Right hindlimb (tissue), 1 donor: Measurements from ENCODE around the gene AGBL4.

Experiments used
- DNase-seq: peaks from one replicate; pipeline ENCODE4 v3.0.0-alpha.2; 2018

AGBL4 gene

DNA sequence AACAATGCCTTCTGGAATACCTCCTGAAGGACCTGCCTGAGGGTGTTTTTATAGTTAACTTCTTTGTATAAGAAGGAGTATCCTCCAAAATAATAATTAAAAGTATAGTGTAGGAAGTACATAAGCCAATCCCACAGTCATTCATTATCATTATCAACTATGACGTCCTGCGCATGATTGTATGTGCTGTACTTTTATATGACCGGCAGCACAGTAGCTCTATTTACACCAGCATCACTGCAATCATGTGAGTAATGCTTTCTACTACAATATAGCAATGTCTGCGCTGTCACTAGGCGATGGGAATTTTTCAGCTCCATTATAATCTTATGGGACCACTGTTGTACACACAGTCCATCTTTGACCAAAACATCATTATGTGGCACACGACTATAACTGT is 1319.0 kb downstream of the AGBL4 start:
- no peak for DNase-seq

DNA sequence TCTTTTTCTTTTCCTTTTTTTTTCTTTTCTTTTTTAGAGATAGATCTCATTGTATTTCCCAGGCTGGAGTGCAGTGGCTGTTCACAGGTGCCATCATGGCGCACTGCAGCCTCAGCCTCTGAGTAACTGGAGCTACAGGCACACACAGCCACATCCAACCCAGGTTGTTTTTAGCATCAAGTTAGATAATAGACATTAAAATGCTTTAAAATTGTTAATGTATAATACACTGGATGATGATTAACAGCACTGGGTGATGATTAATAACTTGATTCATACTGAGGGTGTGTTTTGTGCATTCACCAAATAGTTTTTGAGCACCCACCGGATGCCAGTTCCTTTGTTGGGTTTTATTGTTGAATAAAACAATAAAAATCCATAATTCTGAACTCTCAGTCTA is 1322.3 kb downstream of the AGBL4 start:
- DNase-seq = no peak

DNA sequence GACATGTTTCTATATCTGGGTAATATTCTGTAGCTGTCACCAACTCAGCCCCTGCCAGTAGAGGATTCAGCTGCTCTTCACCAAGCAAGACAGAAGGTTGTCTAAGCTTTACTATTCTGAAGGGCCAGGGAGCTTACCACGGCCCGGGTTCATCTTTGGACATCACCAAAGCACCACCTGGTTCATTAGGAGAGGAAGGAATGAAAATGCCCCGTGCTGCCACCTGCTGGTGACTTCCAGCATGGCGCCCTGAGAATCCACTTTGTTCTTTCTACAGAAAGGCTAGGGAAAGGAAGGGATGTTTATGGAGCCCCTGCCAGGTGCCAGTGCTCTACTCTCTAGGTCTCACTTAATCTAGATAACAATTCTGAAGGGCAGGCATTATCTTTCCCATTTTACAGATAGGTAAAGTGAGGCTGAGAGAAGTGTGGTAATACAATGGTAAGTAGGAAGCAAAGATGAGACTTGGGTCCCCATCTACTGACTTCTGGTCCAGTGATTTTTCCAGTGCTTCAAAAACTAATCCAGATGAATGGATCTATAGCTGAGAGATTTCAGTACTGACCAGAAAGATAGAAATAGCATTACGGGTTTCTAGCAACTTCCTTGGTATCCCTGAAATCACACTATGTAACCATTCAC is 1326.6 kb downstream of the AGBL4 start:
- peak; percentile 48 for DNase-seq

DNA sequence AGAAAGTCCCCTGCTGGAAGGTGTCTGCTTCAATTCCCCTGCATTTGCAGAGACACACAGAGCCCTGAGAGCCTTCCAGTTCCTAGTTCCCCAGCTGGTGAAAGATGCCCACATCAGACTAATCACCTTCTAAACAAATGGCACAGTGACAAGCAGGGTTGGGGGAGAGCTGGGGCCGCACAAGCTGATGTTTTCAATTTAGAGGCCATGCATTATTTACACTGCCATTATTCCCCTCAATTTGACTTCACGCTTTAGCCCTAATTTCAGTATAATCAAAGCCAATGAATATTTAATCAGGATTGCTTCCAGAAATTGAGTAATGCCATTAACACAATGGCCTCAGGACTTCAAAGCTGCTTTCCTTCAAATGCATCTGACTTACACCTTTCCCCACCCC is 1328.6 kb downstream of the AGBL4 start:
- no peak for DNase-seq

DNA sequence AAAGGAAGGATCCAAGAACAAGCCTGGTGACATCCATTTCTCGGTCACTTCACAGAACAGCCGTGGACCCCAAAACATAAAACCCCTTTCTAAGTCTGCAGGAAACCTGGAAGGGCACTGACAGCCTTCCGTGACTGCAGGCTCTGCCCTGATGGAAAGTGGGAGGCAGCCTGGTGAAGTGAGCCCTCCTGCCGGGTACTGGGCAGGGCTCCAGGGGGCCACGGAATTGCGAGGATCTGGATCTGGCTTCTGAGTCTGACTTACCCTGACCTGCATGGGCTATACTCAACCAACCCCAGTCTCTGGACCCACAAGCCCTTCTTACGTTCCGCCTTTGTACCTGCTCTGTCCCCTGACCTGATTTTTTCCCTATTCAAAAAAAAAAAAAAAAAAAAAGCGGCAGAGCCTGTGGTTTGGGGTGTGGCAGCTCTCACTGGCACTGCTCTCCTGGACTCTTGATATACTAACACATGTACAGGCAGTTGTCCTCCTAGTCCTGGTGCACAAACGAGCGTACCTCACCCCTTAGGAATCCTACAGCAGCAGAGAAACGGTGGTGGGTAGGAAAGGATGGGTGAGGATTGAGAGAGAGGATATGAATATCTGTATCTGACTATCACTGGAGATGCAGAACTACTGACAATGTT is 1330.0 kb downstream of the AGBL4 start:
- DNase-seq = no peak

DNA sequence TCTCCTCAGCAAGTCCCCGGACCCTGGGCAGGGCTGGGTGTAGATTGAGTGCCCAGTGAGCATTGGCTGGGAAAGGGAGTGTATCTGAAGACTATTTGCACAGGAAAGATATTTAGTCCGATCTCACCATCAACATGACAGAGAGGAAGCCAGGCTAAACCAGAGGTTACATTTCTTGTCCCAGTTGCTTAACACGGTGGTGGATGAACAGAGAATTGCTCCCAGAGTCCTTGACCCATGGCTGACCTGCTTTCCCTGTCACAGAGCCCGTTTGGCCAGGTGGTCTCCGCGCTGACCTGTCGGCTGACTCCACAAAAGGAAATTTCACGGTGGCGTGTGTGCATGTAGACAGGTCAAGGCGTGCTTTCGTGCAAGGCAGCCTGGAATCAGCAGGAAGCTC is 1330.6 kb downstream of the AGBL4 start:
- DNase-seq = no peak

DNA sequence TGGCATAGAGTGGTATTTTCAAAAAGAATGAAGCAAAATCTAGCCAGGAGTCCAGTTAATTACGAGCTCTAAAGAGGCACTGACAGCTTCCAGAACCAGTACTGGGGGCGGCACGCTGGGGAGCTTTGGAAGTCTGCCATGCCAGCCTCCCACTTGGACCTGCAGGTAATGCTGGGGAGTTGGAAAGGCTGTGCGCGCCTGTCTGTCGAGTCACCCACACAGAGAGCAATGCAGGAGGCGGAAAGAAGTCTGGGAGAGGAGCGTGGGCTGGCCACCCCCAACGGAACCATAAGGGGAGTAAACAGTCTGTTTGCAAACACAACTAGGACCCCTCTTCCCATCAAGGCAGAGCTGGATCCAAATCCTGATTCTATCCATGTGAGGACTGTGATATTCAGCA is 1331.5 kb downstream of the AGBL4 start:
- no peak for DNase-seq

DNA sequence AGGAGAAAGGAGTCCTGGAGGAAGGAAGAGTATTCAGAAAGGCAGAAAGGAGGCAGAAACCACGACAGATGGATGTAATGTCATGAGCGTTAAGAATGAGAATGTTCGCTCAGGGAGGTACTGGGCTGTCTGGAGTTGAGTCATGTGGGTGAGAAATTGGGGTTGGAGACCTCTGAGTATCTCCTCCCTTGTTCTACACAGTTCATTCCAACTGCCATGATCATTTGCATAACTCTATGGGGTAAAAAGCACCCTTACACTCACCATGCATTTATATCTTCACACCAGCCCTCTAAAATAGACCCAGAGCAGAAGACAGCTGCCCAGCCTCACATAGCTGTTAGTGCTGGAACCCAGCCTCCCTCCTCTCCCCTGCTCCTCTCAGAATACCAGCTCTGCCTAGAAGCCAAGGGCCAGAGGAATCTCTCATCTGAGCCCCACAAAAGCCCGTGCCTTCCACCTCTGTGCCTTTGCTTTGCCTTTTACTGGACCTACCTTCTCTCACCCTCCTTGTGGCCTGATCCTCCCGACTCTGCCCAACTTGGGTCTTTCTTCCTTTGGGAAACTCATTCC is 1332.2 kb downstream of the AGBL4 start:
- DNase-seq = no peak

DNA sequence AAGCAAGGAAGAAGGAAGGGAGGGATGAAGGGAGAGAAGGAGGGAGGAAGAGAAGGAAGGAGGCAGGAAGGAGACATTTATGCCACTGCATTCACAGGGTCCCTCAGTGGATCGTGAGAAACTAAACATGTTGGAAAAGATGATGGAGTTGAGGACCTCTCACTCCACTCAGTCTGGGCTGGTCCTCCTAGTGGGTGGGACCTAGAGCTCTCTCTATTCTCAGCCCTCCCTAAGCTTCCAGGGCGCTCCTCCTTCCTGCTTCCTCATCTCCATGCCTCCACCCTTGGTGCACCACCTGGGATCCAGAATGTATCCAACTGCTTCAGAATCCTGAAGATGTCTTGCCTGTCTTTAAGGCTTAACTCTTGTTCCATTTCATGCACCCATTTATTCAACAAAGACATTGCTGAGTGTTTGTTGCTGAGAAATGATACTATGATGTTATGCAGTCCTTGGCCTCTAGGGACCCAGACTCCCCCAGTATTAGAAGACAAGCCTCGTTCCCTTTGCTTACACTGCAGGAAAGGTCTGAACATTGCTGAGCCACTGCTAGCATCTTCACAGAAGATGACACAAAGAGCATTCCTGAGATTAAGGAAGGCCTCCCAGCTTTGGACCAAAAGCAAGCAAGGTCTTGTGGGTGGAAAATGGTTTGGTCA is 1335.5 kb downstream of the AGBL4 start:
- no peak for DNase-seq

DNA sequence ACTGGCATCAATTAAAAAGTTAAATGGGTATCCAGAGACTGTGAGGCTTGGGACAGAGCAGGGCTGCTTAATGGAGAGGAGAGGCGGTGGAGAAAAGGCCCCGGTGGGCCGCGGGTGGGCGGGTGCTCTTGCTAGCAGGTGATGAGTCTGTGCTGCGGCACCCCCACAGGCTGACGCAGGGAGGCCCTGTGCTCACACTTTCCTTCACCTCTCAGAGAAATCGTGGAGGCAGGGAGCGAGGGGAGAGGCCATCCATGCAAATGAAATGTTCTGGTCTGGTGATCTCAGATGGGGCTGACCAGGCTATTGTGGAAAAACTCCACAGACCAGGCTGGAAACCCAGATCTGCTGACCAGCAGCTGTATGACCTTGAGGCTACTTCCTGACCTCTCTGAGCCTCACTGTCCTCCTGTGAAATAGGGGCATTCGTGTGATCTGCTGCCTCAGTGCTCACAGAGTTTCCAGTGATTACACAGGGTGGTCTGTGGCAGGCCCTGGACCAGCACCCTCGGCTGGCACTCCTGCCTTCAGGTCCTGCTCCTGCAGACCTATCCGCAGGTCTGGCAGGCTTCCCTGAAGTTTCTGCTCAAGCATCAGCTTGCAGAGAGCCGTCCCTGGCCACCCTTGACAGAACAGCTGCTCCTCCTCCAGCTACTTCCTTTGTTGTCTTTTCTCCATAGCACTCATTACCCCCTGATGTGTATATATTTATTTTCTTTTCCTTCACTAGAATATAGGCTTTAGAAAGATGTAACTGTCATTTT is 1336.3 kb downstream of the AGBL4 start:
- no peak for DNase-seq

DNA sequence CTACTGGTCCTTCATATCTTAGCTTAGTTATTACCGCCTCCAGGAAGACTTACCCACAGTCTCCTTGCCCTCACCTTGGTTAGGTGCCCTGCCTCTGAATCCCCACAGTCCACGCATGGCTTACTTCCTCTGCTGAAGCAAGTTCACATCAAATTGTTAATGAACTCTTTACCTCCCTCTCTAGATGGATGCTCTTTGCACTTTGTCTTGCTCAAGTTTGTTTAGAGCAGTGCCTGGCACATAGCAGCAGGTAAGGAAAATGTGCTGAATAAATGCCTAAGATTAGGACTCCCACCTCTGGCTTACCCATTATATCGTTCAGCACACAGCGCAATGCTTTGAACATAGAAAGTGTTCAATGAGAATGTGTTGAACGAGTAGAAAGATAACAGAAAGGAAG is 1337.6 kb downstream of the AGBL4 start:
- DNase-seq = no peak

DNA sequence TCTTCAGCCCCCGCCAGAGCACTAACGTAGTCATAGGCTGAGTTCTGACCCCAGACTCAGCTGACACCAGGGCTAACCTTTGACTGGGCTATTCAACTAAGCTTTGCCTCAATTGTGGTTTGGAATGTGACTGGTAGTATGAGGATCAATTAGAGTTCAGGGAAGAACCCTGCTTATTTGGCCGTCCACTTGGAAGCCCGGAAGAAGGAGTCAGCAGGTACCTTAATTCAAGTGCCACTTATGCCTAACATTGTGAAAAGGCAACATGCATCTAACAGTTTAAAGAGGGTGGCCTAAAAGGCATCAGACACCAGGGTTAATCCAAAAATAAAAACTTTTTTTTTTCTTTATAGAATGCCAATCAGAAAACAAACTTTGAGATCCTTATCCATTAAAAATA is 1339.4 kb downstream of the AGBL4 start:
- no peak for DNase-seq

DNA sequence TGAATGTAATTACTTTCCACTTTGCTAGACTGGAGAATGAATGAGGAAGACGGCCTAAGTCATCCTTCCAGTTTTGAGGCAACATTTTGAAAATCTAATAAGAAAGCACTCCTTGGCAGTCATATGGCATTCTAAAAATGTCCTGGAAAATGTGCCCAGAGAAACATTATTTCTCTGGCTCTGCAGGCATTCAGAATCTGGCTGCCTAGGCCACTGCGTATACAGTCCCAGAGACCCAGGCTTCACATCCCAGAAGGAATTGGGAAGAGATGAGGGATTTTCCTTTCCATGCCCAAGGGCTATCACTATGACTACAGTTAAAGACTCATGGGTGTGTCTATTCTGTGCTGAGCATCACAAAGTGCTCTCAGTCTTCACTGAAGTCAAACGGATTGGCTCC is 1339.9 kb downstream of the AGBL4 start:
- no peak for DNase-seq

DNA sequence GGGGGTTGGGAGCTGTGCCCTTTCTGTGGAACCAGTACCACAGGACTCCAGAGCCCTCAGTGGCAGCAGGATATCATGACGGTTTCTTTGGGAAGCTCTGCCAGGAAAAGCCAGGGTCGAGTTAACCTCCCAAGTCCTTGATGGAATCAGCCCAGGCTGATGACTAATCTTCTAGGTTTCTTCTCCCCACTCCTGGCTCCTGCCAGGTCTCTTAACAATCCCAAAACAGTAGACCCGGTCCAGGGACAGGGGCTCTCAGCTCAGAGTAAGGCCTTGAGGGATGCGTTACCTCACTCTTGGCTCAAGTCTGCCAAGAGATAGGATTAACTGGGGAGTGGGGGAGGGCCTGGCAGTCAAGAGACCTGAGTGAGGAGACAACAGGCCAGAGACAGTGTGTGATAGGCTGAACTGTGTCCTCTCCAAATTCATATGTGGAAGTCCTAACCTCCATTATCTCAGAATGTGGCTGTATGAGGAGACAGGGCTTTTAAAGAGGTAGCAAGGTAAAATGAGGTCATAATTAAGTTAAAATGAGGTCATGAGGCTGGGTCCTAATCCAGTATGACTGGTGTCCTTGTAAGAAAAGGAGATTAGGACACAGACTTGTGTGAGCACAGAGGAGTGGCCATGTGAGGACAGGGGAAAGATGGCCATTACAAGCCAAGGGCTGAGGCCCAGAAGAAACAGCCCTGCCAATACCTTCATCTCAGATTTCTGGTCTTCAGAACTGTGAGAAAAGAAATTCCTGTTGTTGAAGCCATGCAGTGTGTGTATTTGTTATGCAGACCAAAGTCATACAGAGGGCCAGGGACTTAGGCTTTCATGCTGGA is 1342.1 kb downstream of the AGBL4 start:
- DNase-seq = no peak

DNA sequence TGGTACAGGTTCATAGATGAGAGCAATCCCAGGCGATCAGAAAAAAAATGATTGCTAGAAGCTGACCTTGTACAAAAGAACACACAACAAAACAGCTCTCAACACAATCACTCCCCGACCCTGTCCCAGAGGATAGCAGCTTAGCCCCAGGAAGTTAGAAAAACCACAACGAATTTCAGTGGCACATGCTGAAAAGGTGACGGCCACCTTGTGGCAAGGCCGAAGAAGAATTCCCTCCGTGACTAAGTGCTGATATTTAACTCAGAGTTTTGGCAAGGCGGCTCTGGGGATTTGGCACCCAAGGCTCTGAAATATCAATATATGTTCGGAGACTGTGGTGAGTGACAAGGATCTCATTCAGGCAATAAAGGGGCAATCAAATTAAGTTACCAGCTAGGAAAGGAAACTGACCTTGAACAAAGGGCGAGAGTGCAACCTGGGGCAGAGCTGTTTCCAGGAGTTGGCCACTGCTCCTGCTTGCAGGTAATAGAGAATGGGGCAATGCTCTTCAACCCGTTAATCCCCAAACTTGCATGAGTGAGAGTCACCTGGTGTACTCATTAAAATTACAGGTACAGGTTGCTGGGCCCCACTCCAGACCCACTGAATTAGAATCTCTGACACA is 1343.2 kb downstream of the AGBL4 start:
- no peak for DNase-seq

DNA sequence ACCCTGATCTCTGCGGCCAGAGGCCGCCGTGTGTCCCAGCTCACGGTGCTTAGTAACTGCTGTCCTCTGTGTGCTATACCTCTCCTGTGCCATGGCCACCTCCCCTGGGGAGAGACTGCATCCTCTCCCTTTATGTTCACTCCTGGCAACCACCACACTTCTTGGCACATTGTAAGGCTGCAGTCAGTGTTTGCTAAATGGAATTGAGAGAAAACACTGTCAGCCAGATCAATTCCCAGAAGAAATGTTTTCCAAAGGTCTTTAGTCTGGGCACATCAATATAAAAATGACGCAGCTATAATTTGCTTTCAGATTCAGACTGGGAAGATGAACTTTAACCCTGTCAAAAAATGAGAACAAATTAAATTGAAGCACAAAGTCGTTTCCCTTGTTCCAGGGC is 1343.9 kb downstream of the AGBL4 start:
- DNase-seq = no peak

DNA sequence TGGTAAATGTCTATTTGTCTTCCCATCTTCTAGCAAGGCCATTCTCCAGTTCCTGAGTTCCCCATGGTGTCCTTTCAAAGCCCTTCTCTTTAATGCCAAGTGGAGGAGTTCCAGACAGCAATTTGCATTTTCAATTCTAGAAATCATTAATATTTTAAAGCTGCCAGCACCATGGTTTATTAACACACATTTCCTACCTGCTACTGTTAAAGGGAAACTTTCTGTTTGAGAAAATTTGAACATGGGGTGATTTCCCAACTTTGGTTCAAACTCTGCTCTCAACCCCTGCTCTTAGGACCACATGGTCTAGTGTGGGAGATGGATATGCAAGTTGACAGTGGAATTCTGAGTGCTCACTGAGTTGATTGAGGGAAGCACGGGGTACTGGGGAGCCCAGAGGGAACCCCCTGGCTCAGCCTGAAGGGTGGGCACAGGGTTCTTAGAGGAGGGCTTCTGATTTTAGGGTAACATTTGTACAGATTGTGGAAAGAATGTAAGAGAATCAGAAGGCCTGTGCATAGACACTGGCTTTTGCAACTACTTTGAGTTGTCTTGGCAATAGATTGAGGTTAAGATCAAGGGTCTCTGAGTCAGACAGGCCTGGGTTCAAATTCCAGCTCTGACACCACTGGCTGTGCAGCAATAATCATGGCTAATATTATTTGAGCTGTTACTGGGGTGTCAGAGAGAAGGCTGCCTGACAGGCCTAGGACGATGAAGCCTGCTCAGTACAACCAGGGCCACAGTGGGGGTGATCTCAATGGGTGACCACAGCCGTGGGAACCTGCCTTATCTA is 1344.8 kb downstream of the AGBL4 start:
- no peak for DNase-seq

DNA sequence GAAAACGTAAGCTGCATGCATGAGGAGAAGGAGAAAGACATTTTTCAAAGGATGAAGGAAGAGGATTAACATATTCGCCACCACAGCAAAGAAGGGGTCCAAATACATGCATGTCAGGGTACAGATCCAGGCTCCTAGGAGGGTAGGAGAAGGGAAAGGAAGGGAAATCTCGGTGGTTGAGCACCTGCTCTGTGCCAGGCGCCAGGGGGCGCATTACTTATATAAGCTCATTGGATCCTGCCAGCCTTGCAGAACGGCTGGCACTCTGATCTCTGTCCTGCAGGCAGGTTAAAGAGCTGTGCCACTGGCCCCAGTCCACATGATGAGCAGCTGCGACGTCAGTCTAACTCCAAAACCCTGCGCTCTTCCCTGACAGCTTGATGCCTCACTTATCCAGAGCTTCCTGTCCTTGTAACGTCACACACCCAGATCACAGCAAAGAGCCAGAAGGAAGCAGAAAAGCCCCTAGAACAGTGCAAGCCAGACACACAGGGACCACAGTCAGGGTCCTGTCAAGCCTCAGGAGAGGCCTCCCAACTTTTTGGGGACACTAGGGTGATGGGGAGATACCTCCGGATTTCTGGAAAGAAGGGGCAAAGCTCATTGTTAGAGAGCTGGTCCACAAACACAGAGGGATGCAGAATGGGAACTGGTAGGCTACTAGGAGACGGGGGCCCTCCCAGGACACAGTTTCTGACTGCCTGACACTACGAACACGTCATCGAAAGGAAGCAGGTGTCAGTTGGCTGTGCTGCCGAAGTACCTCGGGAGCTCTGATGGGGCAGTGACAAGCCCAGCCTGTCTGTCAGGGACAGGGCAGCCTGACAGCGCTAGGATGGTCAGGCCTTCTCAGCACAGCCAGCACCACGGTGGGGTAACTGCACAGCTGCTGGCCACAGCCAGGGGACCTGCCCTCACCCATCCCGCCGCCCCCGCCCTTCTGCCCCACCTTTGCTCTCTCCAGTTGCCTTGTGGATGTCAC is 1346.2 kb downstream of the AGBL4 start:
- peak; percentile 62 for DNase-seq

DNA sequence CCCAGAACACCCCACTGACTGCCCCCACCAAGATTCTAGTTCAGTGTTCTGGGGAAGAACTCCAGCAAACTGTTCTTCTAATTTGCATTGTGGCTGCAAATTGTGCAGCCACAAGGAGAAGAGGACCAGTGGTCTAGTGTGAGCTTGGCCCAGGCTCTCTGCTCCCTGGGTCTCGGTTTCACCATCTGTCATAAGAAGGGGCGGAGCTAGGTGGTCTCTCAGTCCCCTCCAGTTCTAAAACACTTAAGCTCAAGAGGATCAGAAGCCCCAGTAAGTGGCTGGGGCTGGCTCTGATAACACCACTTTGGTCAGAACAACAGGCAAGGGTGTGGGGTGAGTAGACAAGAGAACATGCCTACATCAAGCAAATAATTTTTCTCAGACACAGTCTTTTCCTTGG is 1346.9 kb downstream of the AGBL4 start:
- DNase-seq = no peak

DNA sequence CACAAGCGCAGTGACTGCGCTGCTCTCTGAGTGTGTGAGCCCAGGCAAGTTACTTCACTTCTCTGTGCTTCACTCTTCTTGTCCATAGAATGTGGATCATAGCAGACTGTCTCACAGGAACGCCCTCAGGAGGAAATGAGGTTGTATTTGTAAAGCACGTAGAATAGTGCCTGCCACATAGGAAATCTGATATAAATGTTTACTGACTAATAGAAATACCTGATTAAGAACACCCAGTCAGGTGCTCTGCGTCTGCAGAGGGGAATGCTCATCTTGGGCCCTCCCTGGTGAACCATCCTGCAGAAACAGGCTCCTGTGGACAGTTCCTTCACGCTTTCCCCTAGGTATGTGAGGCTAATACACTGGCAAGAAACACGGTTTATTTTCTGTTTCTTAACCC is 1347.4 kb downstream of the AGBL4 start:
- no peak for DNase-seq
